HuH-7.5 (cell line): ENCODE data around the gene ZCCHC18.

ENCODE experiments used
- DNase-seq: peaks from one replicate; pipeline ENCODE4 v3.0.0; 2011; ENCODE audit warnings: low spot score

ZCCHC18 gene

DNA sequence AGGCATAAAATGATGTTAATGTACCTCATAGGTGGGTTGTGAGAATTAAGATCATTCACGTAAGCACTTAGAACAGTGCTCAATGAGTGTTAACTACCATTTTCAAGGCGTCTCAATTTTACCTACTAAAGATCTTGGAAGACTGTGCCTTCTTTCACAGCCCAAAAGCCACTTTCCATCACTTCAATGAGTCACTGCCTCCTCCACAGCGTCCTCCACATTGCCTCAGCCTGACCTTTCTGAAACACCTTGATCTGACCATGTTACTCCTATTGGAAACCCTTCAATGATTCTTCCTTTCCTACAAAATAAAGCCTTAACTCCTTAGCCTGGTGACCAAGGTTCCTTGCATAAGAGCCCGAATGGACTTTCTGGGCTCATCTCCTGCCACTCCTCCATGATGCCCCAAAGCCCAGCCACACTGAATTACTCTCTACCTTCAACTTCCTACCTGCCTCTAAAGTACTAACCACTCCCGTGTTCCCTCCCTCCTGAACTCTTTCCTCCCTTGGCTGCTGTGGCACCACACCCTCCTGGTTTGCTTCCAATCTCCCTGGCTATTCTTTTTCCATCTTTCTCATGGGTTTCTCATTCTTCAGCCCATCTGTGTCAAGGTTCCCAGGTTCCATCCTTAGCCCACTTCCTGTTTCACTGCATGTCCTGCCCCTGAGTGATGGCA is 22.4 kb downstream of the ZCCHC18 start:
- no peak for DNase-seq

DNA sequence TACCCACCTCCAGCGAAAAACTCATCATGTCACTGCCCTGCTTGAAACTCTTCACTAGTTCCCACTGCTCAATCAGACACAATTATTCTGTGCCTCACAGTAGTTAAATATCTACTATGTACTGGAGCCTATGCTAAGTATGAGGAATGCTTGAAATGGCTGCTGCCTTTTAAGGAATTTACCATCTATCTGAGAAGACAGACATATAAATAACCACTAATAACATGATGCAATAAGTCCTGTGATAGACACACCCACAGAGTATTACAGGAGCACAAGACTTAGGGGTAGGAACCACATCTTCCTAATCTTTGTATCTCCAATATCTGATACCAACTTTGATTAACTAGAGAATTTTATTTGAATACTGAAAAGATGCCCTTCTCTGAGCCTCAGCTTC is 23.4 kb downstream of the ZCCHC18 start:
- no peak for DNase-seq

GRCh38 chrX:104136241-104137019 is 24.1 kb downstream of the ZCCHC18 start:
- DNase-seq, result peak; percentile 32

- DNase-seq, result no peak
Measured at GRCh38 chrX:104137496-104137895, 25.2 kb downstream of the ZCCHC18 start.

- DNase-seq, result no peak
Measured at GRCh38 chrX:104141087-104141760, 28.9 kb downstream of the ZCCHC18 start.

GRCh38 chrX:104151037-104151436 is 38.7 kb downstream of the ZCCHC18 start:
- no peak for DNase-seq

- peak; percentile 19 for DNase-seq
Measured at GRCh38 chrX:104156630-104157529, 44.6 kb downstream of the ZCCHC18 start, which contains the start of gene SLC25A53. Gene SLC25A53, minus strand, starts transcription at chrX:104157009. Its CDS starts 51,752 bp downstream, at chrX:104105257.
